Stomach smooth muscle (tissue), 2 donors: ENCODE measurements around the gene SMAD2.
"Not testable (repeated sequence)": the region's sequence is repeated elsewhere in the genome, so short reads cannot be mapped to it uniquely, and the experiment has no call there.

Experiments
- H3K27ac ChIP-seq: one replicate; pipeline ENCODE4 v1.7.0; 2013; ENCODE audit warnings: mild to moderate bottlenecking, low read length, inconsistent platforms
- H3K27me3 ChIP-seq, 2 donors: one replicate each; pipeline ENCODE4 v1.7.0; 2013; ENCODE audit warnings: low read length in 2 of 2; ENCODE audit not compliant: insufficient read depth in 2 of 2, control insufficient read depth in 1 of 2
- H3K36me3 ChIP-seq, 2 donors: one replicate each; pipeline ENCODE4 v1.7.0; 2013; ENCODE audit warnings: low read length in 2 of 2; ENCODE audit not compliant: control insufficient read depth in 2 of 2, insufficient read depth in 2 of 2
- H3K4me1 ChIP-seq: one replicate; pipeline ENCODE4 v1.7.0; 2013; ENCODE audit warnings: low read length; ENCODE audit not compliant: control insufficient read depth, insufficient read depth
- H3K4me3 ChIP-seq, 2 donors: one replicate each; pipeline ENCODE4 v1.7.0; 2013; ENCODE audit warnings: low read length in 2 of 2
- H3K9ac ChIP-seq, 2 donors: one replicate each; pipeline ENCODE4 v1.7.0; 2013; ENCODE audit warnings: low read length in 2 of 2, mild to moderate bottlenecking in 1 of 2
- H3K9me3 ChIP-seq, 2 donors: one replicate each; pipeline ENCODE4 v1.7.0; 2013; ENCODE audit warnings: low read length in 2 of 2; ENCODE audit not compliant: control insufficient read depth in 2 of 2
- donor health status: healthy.
- donor health status: Pancreatic carcinoma.

SMAD2 gene

DNA sequence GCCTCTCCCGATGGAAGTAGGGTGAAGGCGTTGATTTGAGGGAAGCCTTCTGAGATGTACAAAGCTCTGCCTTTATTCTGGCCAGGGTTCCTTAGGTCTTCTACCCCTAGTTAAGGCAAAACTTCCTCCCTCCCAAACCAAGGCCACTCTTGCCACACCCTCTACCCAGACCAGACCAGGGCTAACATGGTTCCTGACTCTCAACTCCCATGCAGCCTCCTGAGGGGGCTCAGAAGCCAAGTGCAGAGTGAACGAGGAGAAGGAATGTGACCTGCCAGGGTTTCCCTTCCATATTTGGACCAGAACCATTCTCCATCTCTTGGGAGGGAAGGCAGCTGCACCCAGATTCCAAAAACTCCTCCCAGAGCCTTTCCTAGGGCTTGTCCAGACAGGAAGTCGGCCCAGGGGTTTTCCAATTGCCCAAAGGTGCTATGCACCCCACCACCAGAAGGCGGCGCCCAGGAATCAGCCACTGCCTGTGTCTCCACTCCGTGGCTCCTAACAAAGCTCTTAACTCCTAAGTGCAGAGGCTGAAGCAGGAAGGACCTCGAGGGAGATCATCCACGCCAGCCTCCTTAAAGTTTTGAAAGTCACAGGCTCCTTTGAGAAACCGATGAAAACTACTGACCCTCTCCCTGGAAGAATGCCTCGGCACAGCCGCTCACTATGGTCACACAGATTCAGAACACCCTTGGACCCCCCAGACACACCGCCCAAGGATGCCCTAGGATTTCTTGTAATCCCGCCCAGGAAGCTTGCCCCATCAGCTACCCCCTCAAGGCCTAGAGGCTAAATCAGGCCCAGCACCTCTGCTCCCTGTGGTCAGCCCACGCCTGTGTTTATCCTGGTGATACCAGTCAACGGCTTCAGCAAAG lies 157.8 kb downstream of the SMAD2 start:
- no peaks in the 10 kb centered on the region for H3K9me3 ChIP-seq
- H3K27ac ChIP-seq = no peak overlapping the region
- no peaks in the 10 kb centered on the region for H3K4me1 ChIP-seq
- no peaks in the 10 kb centered on the region for H3K27me3 ChIP-seq
- H3K4me3 ChIP-seq = no peak overlapping the region
- no peaks in the 10 kb centered on the region for H3K36me3 ChIP-seq
- H3K9ac ChIP-seq = no peak overlapping the region

DNA sequence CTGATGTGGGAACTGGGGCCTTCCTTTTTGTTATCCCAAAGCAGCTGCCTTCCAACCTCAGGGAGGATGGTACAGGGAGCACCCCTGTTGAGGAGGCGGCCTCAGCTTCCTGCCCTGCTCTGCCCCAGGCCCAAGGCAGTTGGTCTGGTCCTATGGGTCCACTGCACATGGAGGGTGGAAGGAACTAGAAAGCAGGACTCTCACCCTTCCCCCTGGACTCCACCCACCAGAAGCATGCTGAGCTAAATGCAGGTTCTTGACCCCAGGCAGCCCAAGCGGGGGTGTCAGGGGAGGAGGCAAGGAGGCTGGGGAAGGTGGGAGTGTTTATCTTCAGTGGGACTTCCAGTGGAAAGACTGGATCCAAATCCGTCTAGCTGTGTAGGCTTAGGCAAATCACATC lies 158.5 kb downstream of the SMAD2 start:
- no peaks in the 10 kb centered on the region for H3K4me1 ChIP-seq
- no peak overlapping the region for H3K27ac ChIP-seq
- no peaks in the 10 kb centered on the region for H3K36me3 ChIP-seq
- H3K4me3 ChIP-seq = no peak overlapping the region
- H3K9me3 ChIP-seq = no peaks in the 10 kb centered on the region
- no peak overlapping the region for H3K9ac ChIP-seq
- H3K27me3 ChIP-seq = no peaks in the 10 kb centered on the region

DNA sequence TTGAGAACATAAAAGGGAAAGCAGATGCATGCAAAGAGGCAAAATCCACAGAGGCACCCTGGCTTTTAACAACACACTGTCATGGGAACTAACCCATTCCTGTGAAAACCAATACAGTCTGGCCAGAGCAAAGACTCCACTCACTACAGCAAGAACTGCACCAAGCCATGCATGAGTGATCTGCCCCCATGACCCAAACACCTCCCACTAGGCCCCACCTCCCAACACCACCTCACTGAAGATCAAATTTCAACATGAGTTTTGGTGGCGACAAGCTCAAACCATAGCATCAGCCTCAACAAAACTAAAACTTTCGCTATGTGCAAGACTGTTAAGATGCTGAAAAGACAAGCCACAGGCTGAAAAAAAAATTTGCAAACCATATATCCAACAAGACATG lies 162.8 kb downstream of the SMAD2 start:
- Histone ChIP-seq H3K9ac (no peak overlapping the region), H3K4me1 (no peaks in the 10 kb centered on the region), H3K27me3 (no peaks in the 10 kb centered on the region), H3K4me3 (no peak overlapping the region), H3K27ac (no peak overlapping the region), H3K36me3 (no peaks in the 10 kb centered on the region), H3K9me3 (no peaks in the 10 kb centered on the region)

GRCh38 chr18:47767198-47767597 lies 163.3 kb downstream of the SMAD2 start:
- H3K4me1 ChIP-seq, H3K9me3 ChIP-seq, H3K9ac ChIP-seq, H3K27ac ChIP-seq, H3K4me3 ChIP-seq, H3K27me3 ChIP-seq, H3K36me3 ChIP-seq: not testable (repeated sequence)
